Suppressor macrophage (primary cell): ENCODE measurements around the gene AIG1.
"Not testable (repeated sequence)": the region's sequence is repeated elsewhere in the genome, so short reads cannot be mapped to it uniquely, and the experiment has no call there.

Experiments
- DNase-seq, 4 experiments: peaks; one replicate each; pipeline ENCODE4 v3.0.0-alpha.2; 2020 to 2022

Gene AIG1

GRCh38 chr6:143167224-143167623 lies 106.5 kb downstream of the AIG1 start:
- no peak for DNase-seq

DNA sequence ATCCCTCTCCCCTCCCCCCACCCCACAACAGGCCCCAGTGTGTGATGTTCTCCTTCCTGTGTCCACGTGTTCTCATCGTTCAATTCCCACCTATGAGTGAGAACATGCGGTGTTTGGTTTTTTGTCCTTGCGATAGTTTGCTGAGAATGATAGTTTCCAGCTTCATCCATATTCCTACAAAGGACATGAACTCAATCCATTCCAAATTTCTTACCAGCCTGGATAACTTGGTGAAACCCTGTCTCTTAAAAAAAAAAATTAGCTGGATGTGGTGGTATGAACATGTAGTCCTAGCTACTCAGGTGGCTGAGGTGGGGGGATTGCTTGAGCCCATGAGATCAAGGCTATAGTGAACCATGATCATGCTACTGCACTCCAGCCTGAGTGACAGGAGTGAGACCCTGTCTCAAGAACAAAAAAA lies 107.7 kb downstream of the AIG1 start:
- DNase-seq, result not testable (repeated sequence)

- no peak for DNase-seq
Measured at GRCh38 chr6:143169440-143169839, 108.8 kb downstream of the AIG1 start.

DNA sequence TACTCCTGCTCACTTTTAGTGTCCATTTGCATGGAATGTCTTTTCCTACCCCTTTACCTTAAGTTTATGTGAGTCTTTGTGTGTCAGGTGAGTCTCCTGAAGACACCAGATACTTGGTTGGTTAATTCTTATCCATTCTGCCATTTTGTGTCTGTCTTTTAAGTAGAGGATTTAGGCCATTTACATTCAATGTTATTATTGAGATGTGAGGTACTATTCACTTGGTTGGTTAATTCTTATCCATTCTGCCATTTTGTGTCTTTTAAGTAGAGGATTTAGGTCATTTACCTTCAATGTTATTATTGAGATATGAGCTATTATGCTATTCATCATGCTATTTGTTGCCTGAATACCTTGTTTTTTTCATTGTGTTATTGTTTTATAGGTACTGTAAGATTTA lies 113.8 kb downstream of the AIG1 start:
- DNase-seq, result no peak

- DNase-seq, result no peak
Measured at GRCh38 chr6:143174951-143175350, 114.3 kb downstream of the AIG1 start.

GRCh38 chr6:143176090-143177021 lies 115.7 kb downstream of the AIG1 start:
- no peak for DNase-seq

GRCh38 chr6:143177706-143178105 lies 117.0 kb downstream of the AIG1 start:
- no peak for DNase-seq

DNA sequence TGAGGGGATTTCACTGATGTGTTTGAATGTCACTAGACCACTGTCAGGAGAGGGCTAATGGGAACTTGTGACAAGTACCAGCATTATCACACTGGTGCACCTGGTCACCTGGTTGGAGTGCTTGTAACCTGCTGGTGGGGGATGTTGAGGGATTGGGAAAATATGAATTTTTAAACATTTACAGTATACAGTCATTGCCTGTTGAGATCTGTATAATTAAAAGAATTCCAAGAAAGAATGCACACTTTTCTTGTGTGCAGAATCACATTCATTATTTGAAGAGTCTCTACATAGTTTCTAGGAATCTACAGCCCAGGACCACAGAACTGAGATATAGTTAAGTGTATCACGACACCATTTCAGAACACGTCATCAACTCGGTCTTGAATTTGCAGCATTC lies 118.4 kb downstream of the AIG1 start:
- no peak for DNase-seq

DNA sequence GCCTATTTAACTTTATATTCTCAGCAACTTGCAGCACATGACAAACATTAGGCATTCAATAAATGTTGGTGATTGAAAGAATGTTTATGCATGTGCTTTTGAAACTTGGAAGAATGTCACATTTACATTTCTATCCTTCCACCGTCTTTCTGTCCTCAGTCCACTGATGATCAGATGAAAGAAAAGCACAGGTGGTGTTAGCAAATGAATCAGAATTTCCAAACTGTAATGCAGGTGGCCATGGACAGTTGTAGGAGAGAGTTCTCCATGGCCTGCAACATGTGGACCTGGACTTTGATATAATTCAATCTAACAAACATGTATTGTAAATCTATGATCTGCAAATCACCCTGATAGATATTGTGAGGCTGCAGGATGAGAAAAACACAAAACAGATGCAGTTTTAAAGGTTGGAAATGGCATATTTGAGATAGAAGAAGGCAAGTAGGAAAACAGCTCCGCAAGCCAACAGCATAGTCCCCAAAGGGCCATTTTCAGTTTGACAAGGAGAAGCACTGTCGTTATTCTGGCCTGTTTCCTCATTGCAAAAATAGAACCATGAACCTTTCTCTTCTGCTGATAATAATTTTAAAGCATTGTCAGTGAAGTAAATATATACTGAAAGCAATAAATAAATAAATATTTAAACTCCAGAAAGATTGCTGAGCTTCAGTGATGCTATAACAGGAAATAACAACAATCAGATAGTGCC lies 119.4 kb downstream of the AIG1 start:
- no peak for DNase-seq

- no peak for DNase-seq
Measured at GRCh38 chr6:143180826-143181225, 120.1 kb downstream of the AIG1 start.

- no peak for DNase-seq
Measured at GRCh38 chr6:143183666-143184065, 123.0 kb downstream of the AIG1 start.

GRCh38 chr6:143185288-143185687 lies 124.6 kb downstream of the AIG1 start:
- DNase-seq, result no peak

DNA sequence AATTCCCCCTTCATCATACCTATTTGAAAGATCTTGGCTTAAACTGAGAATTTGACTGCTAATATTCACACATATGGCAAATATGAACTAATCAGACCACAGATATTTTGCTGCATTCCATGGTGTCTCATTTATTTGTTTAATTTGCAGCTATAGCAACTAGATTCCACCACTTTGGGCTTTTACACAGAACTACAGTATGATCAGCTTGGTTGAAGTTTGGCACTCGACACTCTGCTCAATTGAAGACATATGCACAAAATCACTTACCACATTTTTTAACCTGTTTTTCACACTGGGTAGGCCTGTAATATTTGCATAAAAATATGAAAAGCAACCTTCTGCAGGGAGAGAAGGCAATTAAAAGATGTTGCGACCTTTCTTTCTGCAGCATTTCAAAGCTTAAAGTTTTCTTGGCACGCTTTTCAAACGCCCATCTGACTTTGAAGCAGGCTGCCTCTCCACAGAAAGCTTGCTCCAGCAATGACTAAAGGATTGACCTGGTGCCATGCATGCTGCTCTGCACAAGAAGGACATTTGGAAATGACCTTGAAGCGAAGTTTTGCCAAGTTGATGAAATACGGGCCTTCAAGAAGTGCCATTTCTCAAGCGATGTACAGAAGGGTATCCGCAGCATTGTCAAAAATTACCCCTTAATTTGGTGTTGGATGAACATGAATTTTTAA lies 126.7 kb downstream of the AIG1 start:
- DNase-seq, result no peak

- DNase-seq, result no peak
Measured at GRCh38 chr6:143188292-143188691, 127.6 kb downstream of the AIG1 start.

- DNase-seq, result no peak
Measured at GRCh38 chr6:143191361-143191760, 130.7 kb downstream of the AIG1 start.

GRCh38 chr6:143192766-143193165 lies 132.1 kb downstream of the AIG1 start:
- DNase-seq, result no peak

DNA sequence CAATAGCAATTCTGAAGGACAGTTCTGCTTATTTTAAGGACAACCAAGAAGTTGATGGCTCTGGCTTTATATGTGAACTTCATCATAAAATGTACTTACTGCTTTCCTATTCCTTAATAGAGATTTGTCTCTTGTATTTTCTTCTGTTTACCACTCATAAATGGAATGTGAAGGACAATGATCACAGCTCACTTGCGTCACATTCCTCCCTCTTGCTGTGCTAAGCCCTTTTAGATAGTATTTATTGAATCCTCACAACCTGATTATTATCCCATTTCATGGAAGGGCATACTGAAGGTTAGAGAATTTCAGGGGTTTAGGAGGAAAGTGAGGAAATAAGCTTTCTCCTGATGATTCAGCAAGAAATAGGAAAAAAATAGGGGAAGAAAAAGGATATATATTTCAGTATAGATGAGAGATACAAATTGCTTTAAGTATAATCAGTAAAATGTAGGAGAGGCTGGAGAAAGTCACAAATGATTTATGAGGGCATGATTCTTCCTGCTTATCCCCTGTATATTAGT lies 132.9 kb downstream of the AIG1 start:
- DNase-seq, result no peak

- no peak for DNase-seq
Measured at GRCh38 chr6:143194095-143194589, 133.5 kb downstream of the AIG1 start.

GRCh38 chr6:143195349-143195845 lies 134.7 kb downstream of the AIG1 start:
- no peak for DNase-seq

- DNase-seq, result no peak
Measured at GRCh38 chr6:143196525-143197225, 136.0 kb downstream of the AIG1 start.

DNA sequence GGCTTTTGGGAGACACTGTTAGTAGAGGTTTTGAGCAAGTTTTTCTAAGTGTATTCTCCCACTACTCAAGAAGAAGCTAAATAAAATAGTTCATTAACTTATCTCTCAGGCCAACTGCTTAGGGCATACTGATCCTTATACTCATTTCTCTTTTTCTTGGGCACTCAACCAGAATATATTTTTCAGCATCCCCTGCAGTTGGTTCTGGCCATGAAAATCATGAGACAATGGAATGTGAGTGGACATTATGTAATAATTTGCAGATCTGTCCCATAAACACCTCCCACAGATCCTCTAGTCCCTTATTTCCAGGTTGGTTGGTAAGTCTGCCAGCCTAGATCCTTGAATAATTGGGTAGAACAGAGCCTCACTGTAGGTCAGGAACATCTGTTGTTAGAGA lies 136.7 kb downstream of the AIG1 start:
- no peak for DNase-seq

DNA sequence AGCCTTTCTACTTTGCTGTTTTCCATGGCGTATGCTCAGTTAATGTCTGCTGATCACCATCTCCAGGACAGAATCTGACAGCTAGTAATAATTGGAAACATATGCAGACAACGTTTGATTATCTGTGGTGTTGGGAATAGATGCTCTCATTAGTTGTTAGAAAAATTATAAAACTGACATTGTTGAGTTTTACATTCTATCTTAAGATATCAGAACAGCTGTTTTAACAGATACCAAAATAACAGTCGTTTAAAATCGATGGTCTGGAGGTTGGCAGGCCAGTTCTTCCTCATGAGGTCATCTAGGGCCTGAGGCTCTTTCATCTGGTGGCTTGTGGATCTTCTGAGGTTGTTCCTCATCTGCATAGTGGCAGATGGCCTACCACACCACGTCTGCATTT lies 137.6 kb downstream of the AIG1 start:
- peak; percentile 20 to 34 (median 30) for DNase-seq
